ACC112 (cell line): ENCODE results near the gene TULP1.

Source experiments
- H2AFZ ChIP-seq: fragments of 200-600 bp; sonication (generic); one replicate; pipeline ENCODE4 v1.6.0; 2017; ENCODE audit warnings: antibody characterized with exemption, low read length; ENCODE audit not compliant: unreplicated experiment
- H3K27ac ChIP-seq: fragments of 200-600 bp; sonication (generic); 2 replicates; pipeline ENCODE4 v1.5.1; 2014; ENCODE audit warnings: low read depth, mild to moderate bottlenecking, antibody characterized with exemption, low read length, moderate library complexity
- H3K27me3 ChIP-seq: fragments of 200-600 bp; sonication (generic); 2 replicates; pipeline ENCODE4 v1.6.1; 2014; ENCODE audit warnings: mild to moderate bottlenecking, antibody characterized with exemption, low read length, moderate library complexity, mixed read lengths; ENCODE audit not compliant: insufficient read depth
- H3K36me3 ChIP-seq: fragments of 200-600 bp; sonication (generic); 2 replicates; pipeline ENCODE4 v1.6.1; 2016; ENCODE audit warnings: mild to moderate bottlenecking, antibody characterized with exemption, low read length, moderate library complexity, mixed read lengths; ENCODE audit not compliant: insufficient read depth
- H3K4me1 ChIP-seq: fragments of 200-600 bp; sonication (generic); one replicate; pipeline ENCODE4 v1.6.1; 2016; ENCODE audit warnings: low read length, mixed read lengths; ENCODE audit not compliant: insufficient read depth, unreplicated experiment, control insufficient read depth
- H3K4me3 ChIP-seq: fragments of 200-600 bp; sonication (generic); 2 replicates; pipeline ENCODE4 v1.5.1; 2014; ENCODE audit warnings: mild to moderate bottlenecking, low read depth, low read length
- H3K79me2 ChIP-seq: fragments of 200-600 bp; sonication (generic); one replicate; pipeline ENCODE4 v1.6.0; 2016; ENCODE audit warnings: low read length; ENCODE audit not compliant: control insufficient read depth, unreplicated experiment, insufficient read depth

The TULP1 gene

DNA sequence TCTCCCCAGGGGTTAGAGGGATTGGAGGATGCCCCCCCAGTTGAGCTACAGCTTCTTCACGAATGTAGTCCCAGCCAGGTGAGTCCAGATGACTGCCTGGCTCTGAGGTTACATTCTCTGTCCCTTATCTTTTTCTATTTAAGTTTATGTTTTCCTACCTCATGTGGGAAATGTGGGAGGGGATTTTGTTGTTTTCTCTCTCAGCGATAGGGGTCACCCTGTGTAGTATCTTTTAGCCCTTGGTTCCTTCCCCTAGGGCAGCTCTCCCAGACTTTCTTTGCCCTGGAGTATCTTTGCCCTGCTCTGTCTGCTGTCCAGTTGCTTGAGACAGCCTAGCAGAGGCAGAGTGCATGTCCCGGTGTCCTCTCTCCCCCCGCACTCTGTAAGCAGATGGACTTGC, 54.8 kb downstream of the TULP1 start:
- H3K27ac ChIP-seq: no peak overlapping the region
- H3K36me3 ChIP-seq: no peaks in the 10 kb centered on the region
- peaks cover 15% of the 10 kb centered on the region for H3K79me2 ChIP-seq
- H3K27me3 ChIP-seq: no peaks in the 10 kb centered on the region
- peaks cover 17% of the 10 kb centered on the region for H3K4me1 ChIP-seq
- no peak overlapping the region for H3K4me3 ChIP-seq
- no peak overlapping the region for H2AFZ ChIP-seq

DNA sequence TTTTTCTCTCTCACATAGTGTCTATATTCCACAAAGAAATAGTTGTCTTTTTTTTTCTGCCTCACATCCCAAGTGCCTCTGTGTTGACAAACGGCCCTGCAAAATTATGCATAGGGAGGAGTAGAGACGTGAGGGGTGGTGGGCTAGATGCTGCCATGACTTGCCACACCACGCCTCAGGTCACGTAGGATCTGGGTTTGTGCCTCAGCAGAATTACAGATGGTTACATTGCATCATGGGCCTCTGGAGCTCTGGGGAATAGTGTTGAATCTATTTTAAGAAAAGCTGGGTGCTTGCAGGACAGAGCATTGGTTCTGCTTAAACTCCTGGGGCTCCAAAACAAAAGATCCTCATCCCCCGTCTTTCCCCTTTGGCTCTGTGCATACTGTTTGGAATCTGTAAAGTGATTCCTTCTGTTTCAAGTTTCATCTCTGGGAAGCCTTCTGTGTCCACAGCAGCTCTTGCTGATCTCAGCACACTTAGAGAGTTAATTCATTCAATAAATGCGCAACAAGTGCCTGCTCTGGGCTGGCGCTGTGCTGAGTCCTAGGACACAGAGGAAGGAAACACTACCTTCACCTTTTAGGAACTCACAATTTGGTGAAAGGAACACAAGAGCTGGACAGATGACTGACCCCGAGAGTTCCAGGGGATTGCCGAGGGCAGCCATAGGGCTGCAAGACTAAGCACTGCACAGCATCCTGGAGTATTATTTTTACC, 58.1 kb downstream of the TULP1 start:
- Histone ChIP-seq H3K36me3 (no peaks in the 10 kb centered on the region), H3K27ac (no peak overlapping the region), H3K4me3 (0 out of 2 replicates have a peak overlapping the region, but pooled peaks have one; percentile 87), H3K27me3 (no peaks in the 10 kb centered on the region), H2AFZ (no peak overlapping the region), H3K79me2 (peaks cover 17% of the 10 kb centered on the region), H3K4me1 (peaks cover 23% of the 10 kb centered on the region)

DNA sequence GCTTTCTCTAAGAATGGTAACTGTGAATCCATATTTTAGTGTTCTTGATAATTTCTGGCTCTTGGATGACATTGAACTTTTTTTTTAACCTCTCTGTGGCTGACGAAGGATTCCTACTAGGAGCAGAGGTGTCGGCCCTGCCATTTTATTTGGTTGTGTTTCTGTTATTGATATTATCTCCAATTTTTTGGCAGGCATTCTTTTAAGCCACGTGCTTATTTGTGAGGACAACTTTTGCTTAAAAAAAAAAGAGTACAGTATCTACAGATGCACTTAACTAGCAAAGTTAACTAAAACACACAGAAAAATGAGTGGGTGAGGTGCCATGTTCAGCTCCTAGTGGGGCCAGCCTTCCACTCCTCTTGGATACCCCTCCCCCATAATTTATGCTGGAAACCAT, 59.5 kb downstream of the TULP1 start:
- Histone ChIP-seq H2AFZ (peak overlapping the region; percentile 59), H3K27me3 (no peaks in the 10 kb centered on the region), H3K27ac (peak overlapping the region; percentile 4; the same call in 1 of the 2 replicates)

DNA sequence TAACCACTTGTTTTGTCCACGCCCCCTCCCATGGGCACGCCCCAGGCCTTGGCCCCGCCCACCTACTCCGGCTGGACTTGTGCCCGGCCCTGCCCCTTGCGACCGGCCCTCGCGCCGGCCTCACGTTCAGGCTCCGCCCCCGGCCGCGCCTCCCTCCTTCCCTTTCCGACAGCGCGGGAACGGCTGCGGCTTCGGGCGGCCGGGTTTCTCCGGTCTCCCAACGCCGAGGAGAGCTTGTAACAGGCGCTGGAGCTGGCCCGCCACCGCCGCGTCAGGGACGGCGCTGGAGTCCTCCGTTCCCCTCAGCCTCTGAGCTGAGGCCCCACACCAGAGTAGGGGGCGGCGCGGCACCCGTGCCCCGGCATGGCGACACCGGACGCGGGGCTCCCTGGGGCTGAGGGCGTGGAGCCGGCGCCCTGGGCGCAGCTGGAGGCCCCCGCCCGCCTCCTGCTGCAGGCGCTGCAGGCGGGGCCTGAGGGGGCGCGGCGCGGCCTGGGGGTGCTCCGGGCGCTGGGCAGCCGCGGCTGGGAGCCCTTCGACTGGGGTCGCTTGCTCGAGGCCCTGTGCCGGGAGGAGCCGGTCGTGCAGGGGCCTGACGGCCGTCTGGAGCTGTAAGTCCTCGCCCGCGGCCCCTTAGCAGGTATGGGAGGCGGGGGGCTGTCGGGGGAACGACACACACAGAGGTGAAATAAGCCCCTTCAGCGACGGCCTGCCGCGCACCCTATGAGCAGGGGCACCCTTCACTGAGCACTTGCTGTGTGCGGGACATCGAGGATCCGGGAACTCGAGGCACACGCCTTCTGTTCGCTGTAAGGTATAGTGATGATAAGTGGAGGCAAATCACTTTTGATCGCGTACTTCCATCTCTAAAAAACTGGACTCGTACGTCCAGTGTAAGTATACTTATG, 60.3 kb downstream of the TULP1 start, which contains the start of gene FANCE:
Gene FANCE, plus strand, starts transcription at position 156 of the 908 bp plus-strand sequence. Its CDS starts 208 bp downstream, at position 364.
- Histone ChIP-seq H2AFZ (peak within 1 kb of the TSS; percentile 79), H3K27me3 (no peaks in the 10 kb centered on the region), H3K79me2 (peaks cover 17% of the 10 kb centered on the region), H3K27ac (peak within 1 kb of the TSS; percentile 4; the same call in 1 of the 2 replicates), H3K4me3 (peak within 1 kb of the TSS; percentile 87), H3K4me1 (peaks cover 23% of the 10 kb centered on the region), H3K36me3 (no peaks in the 10 kb centered on the region)

More for the DNA sequence above, 59.5 kb downstream of the TULP1 start:
- Histone ChIP-seq H3K36me3 (no peaks in the 10 kb centered on the region), H3K79me2 (peaks cover 17% of the 10 kb centered on the region), H3K4me1 (peaks cover 23% of the 10 kb centered on the region), H3K4me3 (peak overlapping the region; percentile 87)

DNA sequence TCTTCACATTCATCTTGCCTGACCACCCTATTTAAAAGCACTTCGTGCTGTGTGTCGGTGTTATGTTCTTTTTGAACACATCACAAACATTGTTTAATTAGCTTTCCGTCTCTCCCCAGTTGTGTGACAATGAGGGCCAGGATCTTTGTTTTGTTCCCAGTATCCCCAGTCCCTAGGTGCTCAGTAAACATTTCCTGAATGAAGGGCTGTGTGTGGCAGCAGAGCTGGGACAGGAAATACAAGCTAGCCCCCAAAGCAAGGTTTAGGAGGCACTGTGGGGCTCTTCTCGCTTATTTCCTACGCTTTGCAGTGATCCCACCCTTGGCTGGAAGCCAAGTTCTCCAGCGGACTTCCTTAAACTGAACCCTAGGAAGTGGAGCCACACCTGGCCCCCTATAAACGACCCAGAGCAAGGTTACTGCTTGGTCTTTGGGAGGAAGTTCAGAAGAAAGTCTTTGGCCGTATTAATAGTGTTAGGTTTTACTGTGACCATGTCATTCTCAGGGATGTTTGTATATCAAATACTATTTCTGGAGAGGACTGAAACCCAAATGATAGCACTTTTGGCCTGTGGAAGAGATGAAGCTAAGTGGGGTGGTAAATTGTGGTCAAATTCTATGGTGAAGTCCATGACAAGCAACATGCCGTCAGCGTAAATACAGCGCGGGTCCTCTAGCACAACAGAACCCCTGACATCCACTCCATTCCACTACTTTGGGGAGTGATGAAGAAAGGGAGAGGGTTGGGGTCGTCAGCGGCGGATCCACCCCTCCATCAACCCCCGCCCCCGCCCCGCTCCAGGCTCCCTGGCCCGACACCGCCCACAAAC, 61.1 kb downstream of the TULP1 start:
- H3K79me2 ChIP-seq: peaks cover 17% of the 10 kb centered on the region
- no peak overlapping the region for H3K27ac ChIP-seq
- no peaks in the 10 kb centered on the region for H3K36me3 ChIP-seq
- peak overlapping the region; percentile 87 for H3K4me3 ChIP-seq
- no peaks in the 10 kb centered on the region for H3K27me3 ChIP-seq
- H2AFZ ChIP-seq: peak overlapping the region; percentile 43
- peaks cover 23% of the 10 kb centered on the region for H3K4me1 ChIP-seq

DNA sequence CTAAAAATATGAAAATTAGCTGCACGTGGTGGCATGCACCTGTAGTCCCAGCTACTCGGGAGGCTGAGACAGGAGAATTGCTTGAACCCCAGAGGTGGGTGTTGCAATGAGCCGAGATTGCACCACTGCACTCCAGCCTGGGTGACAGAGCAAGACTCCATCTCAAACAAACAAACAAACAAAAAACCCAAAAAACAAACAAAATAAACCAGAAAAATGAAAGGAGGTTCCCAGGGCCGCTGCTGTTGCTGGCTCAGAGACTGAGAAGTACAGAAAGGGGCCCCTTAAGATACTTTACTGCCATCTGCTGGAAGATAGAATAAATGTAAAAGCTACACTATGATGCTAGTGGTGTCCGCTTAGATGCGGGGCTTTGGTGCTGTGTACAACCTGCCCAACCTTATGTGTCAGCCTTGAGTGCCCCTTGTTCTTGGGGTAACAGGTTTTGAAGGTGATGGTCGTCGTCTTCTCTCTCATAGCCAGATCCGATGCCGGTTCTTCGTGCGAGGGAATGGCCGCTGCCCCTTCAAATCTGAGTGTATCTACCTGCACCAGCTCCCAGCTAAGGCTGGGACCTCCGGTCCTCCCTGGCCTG, 63.3 kb downstream of the TULP1 start:
- Histone ChIP-seq H3K79me2 (peaks cover 12% of the 10 kb centered on the region), H3K27ac (no peak overlapping the region), H3K4me1 (peaks cover 18% of the 10 kb centered on the region), H3K36me3 (no peaks in the 10 kb centered on the region), H3K4me3 (no peak overlapping the region), H2AFZ (no peak overlapping the region), H3K27me3 (no peaks in the 10 kb centered on the region)

DNA sequence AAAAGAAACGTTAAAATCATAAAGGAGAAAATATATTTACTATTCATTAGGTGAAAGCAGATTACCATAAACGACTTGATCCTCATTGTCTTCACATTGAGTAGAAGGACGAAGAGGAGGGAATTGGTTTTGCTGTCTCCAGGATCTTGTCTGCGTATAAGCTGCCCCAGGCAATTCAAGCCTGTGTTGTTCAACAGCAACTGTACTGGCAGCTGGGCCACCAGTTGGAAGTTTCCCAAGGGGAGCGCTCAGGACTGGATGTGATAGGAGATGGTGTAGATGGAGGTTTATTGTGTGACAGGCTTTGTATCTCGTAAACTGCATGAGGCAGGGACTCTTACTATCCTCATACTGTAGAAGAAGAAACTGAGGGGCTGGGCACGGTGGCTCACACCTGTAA, 64.5 kb downstream of the TULP1 start:
- Histone ChIP-seq H2AFZ (no peak overlapping the region), H3K4me3 (no peak overlapping the region), H3K27me3 (no peaks in the 10 kb centered on the region), H3K4me1 (peaks cover 7% of the 10 kb centered on the region), H3K36me3 (no peaks in the 10 kb centered on the region), H3K27ac (no peak overlapping the region), H3K79me2 (peaks cover 3% of the 10 kb centered on the region)
